ENCODE measurements around the gene RRAGD. TPM values are rescaled to one million over a fixed set of nuclear protein-coding genes. Genes with fewer than 3 reads are reported as not detected.

The RRAGD gene
- total RNA-seq, 1 donor from 2014 or later, result 5.4 TPM

GRCh38 chr6:89324304-89324703 is 87.8 kb downstream of the RRAGD start:
- CTCF ChIA-PET, result no interaction called here
- no peak for ATAC-seq (ENCODE audit: low read depth)
- POLR2A ChIA-PET, result no interaction called here

GRCh38 chr6:89323511-89323971 is 88.5 kb downstream of the RRAGD start:
- CTCF ChIA-PET, result no interaction called here

More at GRCh38 chr6:89324304-89324703, 87.8 kb downstream of the RRAGD start:
- H3K27me3 Mint-ChIP-seq, result no peaks in the 10 kb centered on the region
- peaks cover 58% of the 10 kb centered on the region for H3K36me3 Mint-ChIP-seq (ENCODE audit: low read depth)
- intact Hi-C loops (cut with micrococcal nuclease), result no loop called here
- no peak overlapping the region for H3K4me3 Mint-ChIP-seq
- TF ChIP-seq CTCF (IDR thresholded peaks at IDR 0.05), result no peak
- DNase-seq, result no peak
- H3K4me1 Mint-ChIP-seq, result peaks cover 17% of the 10 kb centered on the region
- no peaks in the 10 kb centered on the region for H3K9me3 Mint-ChIP-seq
- H3K27ac Mint-ChIP-seq, result no peak overlapping the region

GRCh38 chr6:89321131-89321970 is 90.7 kb downstream of the RRAGD start:
- Mint-ChIP-seq H3K9me3 (no peaks in the 10 kb centered on the region), H3K4me1 (peaks cover 26% of the 10 kb centered on the region), H3K27me3 (no peaks in the 10 kb centered on the region), H3K36me3 (ENCODE audit: low read depth) (peaks cover 52% of the 10 kb centered on the region), H3K4me3 (no peak overlapping the region), H3K27ac (no peak overlapping the region)
- DNase-seq (no peak), ATAC-seq (ENCODE audit: low read depth) (no peak)
- ChIA-PET CTCF (no interaction called here), POLR2A (no interaction called here)
- no peak for TF ChIP-seq CTCF (IDR thresholded peaks at IDR 0.05)
- intact Hi-C loops (cut with micrococcal nuclease), result no loop called here

More at GRCh38 chr6:89323511-89323971, 88.5 kb downstream of the RRAGD start:
- ATAC-seq (ENCODE audit: low read depth), result no peak
- no peak overlapping the region for H3K4me3 Mint-ChIP-seq
- peaks cover 52% of the 10 kb centered on the region for H3K36me3 Mint-ChIP-seq (ENCODE audit: low read depth)
- TF ChIP-seq CTCF (IDR thresholded peaks at IDR 0.05), result no peak
- H3K27me3 Mint-ChIP-seq, result no peaks in the 10 kb centered on the region
- peaks cover 23% of the 10 kb centered on the region for H3K4me1 Mint-ChIP-seq
- intact Hi-C loops (cut with micrococcal nuclease), result no loop called here
- POLR2A ChIA-PET, result no interaction called here
- DNase-seq, result no peak
- no peaks in the 10 kb centered on the region for H3K9me3 Mint-ChIP-seq
- H3K27ac Mint-ChIP-seq, result peak overlapping the region; percentile 27

- intact Hi-C loops (cut with micrococcal nuclease), result no loop called here
- H3K27ac Mint-ChIP-seq, result no peak overlapping the region
- POLR2A ChIA-PET, result no interaction called here
- H3K27me3 Mint-ChIP-seq, result no peaks in the 10 kb centered on the region
- no peak for TF ChIP-seq CTCF (IDR thresholded peaks at IDR 0.05)
- H3K36me3 Mint-ChIP-seq (ENCODE audit: low read depth), result peaks cover 57% of the 10 kb centered on the region
- DNase-seq (no peak), ATAC-seq (ENCODE audit: low read depth) (no peak)
- no peaks in the 10 kb centered on the region for H3K9me3 Mint-ChIP-seq
- CTCF ChIA-PET, result no interaction called here
- H3K4me3 Mint-ChIP-seq, result no peak overlapping the region
- H3K4me1 Mint-ChIP-seq, result peaks cover 26% of the 10 kb centered on the region
Observed at GRCh38 chr6:89320012-89320559, 92.0 kb downstream of the RRAGD start.

GRCh38 chr6:89317067-89317466 is 95.0 kb downstream of the RRAGD start:
- intact Hi-C loops (cut with micrococcal nuclease), result no loop called here
- no peaks in the 10 kb centered on the region for H3K9me3 Mint-ChIP-seq
- TF ChIP-seq CTCF (IDR thresholded peaks at IDR 0.05), result no peak
- H3K4me1 Mint-ChIP-seq, result peaks cover 25% of the 10 kb centered on the region
- H3K27ac Mint-ChIP-seq, result no peak overlapping the region
- POLR2A ChIA-PET, result interaction anchor here (0.6 kb wide), 1 partner anchor 334 kb away, joined by 4 read pairs; no protein-coding TSS in a partner anchor
- H3K4me3 Mint-ChIP-seq, result no peak overlapping the region
- no peaks in the 10 kb centered on the region for H3K27me3 Mint-ChIP-seq
- H3K36me3 Mint-ChIP-seq (ENCODE audit: low read depth), result peaks cover 52% of the 10 kb centered on the region
- ATAC-seq (ENCODE audit: low read depth) (no peak), DNase-seq (no peak)
- CTCF ChIA-PET, result no interaction called here
